Vagina (tissue), 2 donors: ENCODE measurements around the gene GPR82.

Experiments
- POLR2A ChIP-seq, 2 donors: fragments of 450-650 bp; IDR thresholded peaks; one replicate each; pipeline ENCODE4 v1.6.1; 2017; ENCODE audit warnings: antibody characterized with exemption in 2 of 2, mild to moderate bottlenecking in 2 of 2, moderate library complexity in 2 of 2
- POLR2AphosphoS5 ChIP-seq, 2 donors: sonication (generic); formaldehyde crosslinking; IDR thresholded peaks; one replicate each; pipeline ENCODE4 v1.9.0; 2017; ENCODE audit warnings: antibody characterized with exemption in 2 of 2, mild to moderate bottlenecking in 2 of 2, low read depth in 1 of 2; ENCODE audit not compliant: insufficient read depth in 1 of 2
- TF ChIP-seq, protein P1 (sequence below), 3 experiments: fragments of 450-650 bp in 2 of 3; fragments of 200-600 bp in 1 of 3; sonication (generic) in 1 of 3; IDR thresholded peaks; one replicate each; pipeline ENCODE4 v1.5.1; 2017 to 2019; ENCODE audit warnings: antibody characterized with exemption in 3 of 3, mild to moderate bottlenecking in 2 of 3, moderate library complexity in 2 of 3

DNA sequence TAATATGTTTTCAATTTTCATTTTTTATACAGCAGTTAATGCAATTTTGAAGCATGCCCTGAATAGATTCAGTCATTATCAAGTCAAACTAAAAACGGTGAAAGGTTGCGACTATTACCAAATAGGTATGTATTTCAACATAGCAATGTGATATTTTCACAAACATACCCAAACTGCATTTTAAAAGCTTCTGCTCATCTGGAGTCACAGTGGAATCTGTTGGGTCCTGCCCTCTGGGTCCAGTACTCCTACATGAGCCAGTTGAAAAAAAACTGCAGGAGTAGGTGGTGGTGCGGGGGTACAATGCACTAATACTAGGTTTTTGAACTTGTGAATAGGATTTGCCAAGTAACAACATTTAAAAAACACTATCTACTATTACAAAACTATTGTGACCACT is 34.3 kb upstream of the GPR82 start:
- no peak for TF ChIP-seq POLR2A (IDR thresholded peaks at IDR 0.05)
- TF ChIP-seq, protein P1, sequence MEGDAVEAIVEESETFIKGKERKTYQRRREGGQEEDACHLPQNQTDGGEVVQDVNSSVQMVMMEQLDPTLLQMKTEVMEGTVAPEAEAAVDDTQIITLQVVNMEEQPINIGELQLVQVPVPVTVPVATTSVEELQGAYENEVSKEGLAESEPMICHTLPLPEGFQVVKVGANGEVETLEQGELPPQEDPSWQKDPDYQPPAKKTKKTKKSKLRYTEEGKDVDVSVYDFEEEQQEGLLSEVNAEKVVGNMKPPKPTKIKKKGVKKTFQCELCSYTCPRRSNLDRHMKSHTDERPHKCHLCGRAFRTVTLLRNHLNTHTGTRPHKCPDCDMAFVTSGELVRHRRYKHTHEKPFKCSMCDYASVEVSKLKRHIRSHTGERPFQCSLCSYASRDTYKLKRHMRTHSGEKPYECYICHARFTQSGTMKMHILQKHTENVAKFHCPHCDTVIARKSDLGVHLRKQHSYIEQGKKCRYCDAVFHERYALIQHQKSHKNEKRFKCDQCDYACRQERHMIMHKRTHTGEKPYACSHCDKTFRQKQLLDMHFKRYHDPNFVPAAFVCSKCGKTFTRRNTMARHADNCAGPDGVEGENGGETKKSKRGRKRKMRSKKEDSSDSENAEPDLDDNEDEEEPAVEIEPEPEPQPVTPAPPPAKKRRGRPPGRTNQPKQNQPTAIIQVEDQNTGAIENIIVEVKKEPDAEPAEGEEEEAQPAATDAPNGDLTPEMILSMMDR (IDR thresholded peaks at IDR 0.05): no peak
- no peak for TF ChIP-seq POLR2AphosphoS5 (IDR thresholded peaks at IDR 0.05; ENCODE audit: insufficient read depth in 1 of 2, low read depth in 1 of 2)
